MM.1S (cell line): Measurements from ENCODE around the gene IL3.

Source experiments
- EZH2 ChIP-seq: fragments of 300-600 bp; sonication (generic); optimal IDR thresholded peaks from 2 replicates; pipeline ENCODE3; 2017; ENCODE audit warnings: low read depth, mild to moderate bottlenecking, antibody characterized with exemption, low read length, mixed read lengths
- EZH2phosphoT487 ChIP-seq: fragments of 300-600 bp; sonication (generic); IDR thresholded peaks from 2 replicates; pipeline ENCODE4 v1.6.1; 2018; ENCODE audit warnings: antibody characterized with exemption, low read length

DNA sequence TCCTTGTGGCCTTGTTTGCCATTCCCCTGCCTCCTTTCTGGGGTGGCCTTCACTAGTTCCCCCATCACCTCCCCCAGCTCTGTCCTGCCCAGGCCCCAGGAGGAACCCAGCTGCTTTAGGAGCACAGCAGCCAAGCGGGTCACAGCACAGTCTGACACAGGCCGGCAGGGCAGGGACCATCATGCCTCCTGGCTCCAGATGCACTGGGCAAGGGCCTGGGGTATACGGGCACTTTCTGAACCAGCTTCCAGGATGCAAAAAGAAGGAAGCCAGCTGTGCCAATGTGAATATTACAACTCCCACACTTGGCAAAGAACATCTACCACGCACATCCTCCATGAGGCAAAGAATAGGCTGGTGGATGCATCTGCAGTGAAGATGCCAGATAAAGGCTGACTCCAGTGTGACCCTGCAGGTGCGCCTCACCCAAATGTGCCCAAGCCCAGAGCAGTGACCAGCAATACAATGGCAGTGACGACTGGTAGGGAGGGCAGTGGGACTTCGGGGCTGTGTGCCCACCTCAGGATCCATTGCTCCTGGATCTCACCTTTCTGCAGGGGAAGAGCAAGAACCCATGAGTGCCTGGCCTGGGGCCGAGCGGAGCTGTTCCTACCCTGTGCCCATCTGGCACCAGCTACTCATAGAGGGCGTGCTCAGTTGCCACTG, 6.3 kb upstream of the IL3 start:
- no peak for TF ChIP-seq EZH2
- no peak for TF ChIP-seq EZH2phosphoT487
